ENCODE measurements around the gene DPY19L1.
A peak's percentile ranks its signal among the peaks of the same experiment; 100 is the strongest.
"Not testable (repeated sequence)": the region's sequence is repeated elsewhere in the genome, so short reads cannot be mapped to it uniquely, and the experiment has no call there.

DPY19L1 gene

GRCh38 chr7:34906266-34906850 lies 130.9 kb downstream of the DPY19L1 start:
- not testable (repeated sequence) for H3K79me2 ChIP-seq (ENCODE audit: control insufficient read depth, insufficient read depth, low read length); H3K27ac ChIP-seq (ENCODE audit: low read depth, low read length); H3K36me3 ChIP-seq (ENCODE audit: control insufficient read depth, insufficient read depth, low read length); H3K18ac ChIP-seq (ENCODE audit: low read length); H3K4ac ChIP-seq (ENCODE audit: low read depth, low read length); H3K9ac ChIP-seq (ENCODE audit: low read length); H3K79me1 ChIP-seq (ENCODE audit: low read length); H2BK15ac ChIP-seq (replicated peaks; ENCODE audit: low read depth); H2BK120ac ChIP-seq (ENCODE audit: low read depth, low read length); H2BK5ac ChIP-seq (ENCODE audit: low read length); H3K4me1 ChIP-seq (ENCODE audit: control insufficient read depth, low read depth, low read length); H2AK5ac ChIP-seq (ENCODE audit: low read length); H3K27me3 ChIP-seq (ENCODE audit: insufficient read depth, low read length, poor library complexity); H3K4me2 ChIP-seq (ENCODE audit: low read length); H3K4me3 ChIP-seq (ENCODE audit: low read length); H4K8ac ChIP-seq (ENCODE audit: low read depth, low read length); H4K5ac ChIP-seq (ENCODE audit: low read length); H3K23ac ChIP-seq (ENCODE audit: low read length)
- no CpG with 5 or more reads among the region's 30 CpGs for WGBS (ENCODE audit: extremely low coverage, insufficient coverage, low lambda C conversion rate)
- DNase-seq: peak; percentile 34
- H3K56ac ChIP-seq (ENCODE audit: low read length): peak overlapping the region; percentile 15

GRCh38 chr7:34904987-34905386 lies 132.3 kb downstream of the DPY19L1 start:
- Histone ChIP-seq H2AK5ac (ENCODE audit: low read length) (no peak overlapping the region), H3K27ac (ENCODE audit: low read depth, low read length) (no peak overlapping the region), H3K4me1 (ENCODE audit: control insufficient read depth, low read depth, low read length) (no peaks in the 10 kb centered on the region), H3K23ac (ENCODE audit: low read length) (no peak overlapping the region), H2BK120ac (ENCODE audit: low read depth, low read length) (no peak overlapping the region), H2BK5ac (ENCODE audit: low read length) (no peak overlapping the region), H3K4ac (ENCODE audit: low read depth, low read length) (no peak overlapping the region), H3K27me3 (ENCODE audit: insufficient read depth, low read length, poor library complexity) (no peaks in the 10 kb centered on the region), H3K4me3 (ENCODE audit: low read length) (no peak overlapping the region), H3K18ac (ENCODE audit: low read length) (no peak overlapping the region), H3K56ac (ENCODE audit: low read length) (no peak overlapping the region), H2BK15ac (replicated peaks; ENCODE audit: low read depth) (no peak overlapping the region), H3K9ac (ENCODE audit: low read length) (no peak overlapping the region), H4K5ac (ENCODE audit: low read length) (no peak overlapping the region), H3K79me1 (ENCODE audit: low read length) (no peaks in the 10 kb centered on the region), H3K4me2 (ENCODE audit: low read length) (no peak overlapping the region), H4K8ac (ENCODE audit: low read depth, low read length) (no peak overlapping the region), H3K79me2 (ENCODE audit: control insufficient read depth, insufficient read depth, low read length) (no peaks in the 10 kb centered on the region), H3K36me3 (ENCODE audit: control insufficient read depth, insufficient read depth, low read length) (no peaks in the 10 kb centered on the region)
- no peak for DNase-seq
- WGBS (ENCODE audit: extremely low coverage, insufficient coverage, low lambda C conversion rate): no CpG with 5 or more reads among the region's 4 CpGs

GRCh38 chr7:34903921-34904320 lies 133.4 kb downstream of the DPY19L1 start:
- not testable (repeated sequence) for H4K8ac ChIP-seq (ENCODE audit: low read depth, low read length); H2BK15ac ChIP-seq (replicated peaks; ENCODE audit: low read depth); H2BK120ac ChIP-seq (ENCODE audit: low read depth, low read length); DNase-seq; H3K79me1 ChIP-seq (ENCODE audit: low read length); H3K4me2 ChIP-seq (ENCODE audit: low read length); H3K27me3 ChIP-seq (ENCODE audit: insufficient read depth, low read length, poor library complexity); H2BK5ac ChIP-seq (ENCODE audit: low read length); H3K36me3 ChIP-seq (ENCODE audit: control insufficient read depth, insufficient read depth, low read length); H3K23ac ChIP-seq (ENCODE audit: low read length); H3K4me1 ChIP-seq (ENCODE audit: control insufficient read depth, low read depth, low read length); H3K4ac ChIP-seq (ENCODE audit: low read depth, low read length); H3K27ac ChIP-seq (ENCODE audit: low read depth, low read length); H3K79me2 ChIP-seq (ENCODE audit: control insufficient read depth, insufficient read depth, low read length); H3K18ac ChIP-seq (ENCODE audit: low read length); H3K56ac ChIP-seq (ENCODE audit: low read length); H2AK5ac ChIP-seq (ENCODE audit: low read length); H3K4me3 ChIP-seq (ENCODE audit: low read length); H4K5ac ChIP-seq (ENCODE audit: low read length); H3K9ac ChIP-seq (ENCODE audit: low read length)
- no CpG with 5 or more reads among the region's 2 CpGs for WGBS (ENCODE audit: extremely low coverage, insufficient coverage, low lambda C conversion rate)

- no peak overlapping the region for H3K4ac ChIP-seq (ENCODE audit: low read depth, low read length)
- DNase-seq: no peak
- no peak overlapping the region for H2AK5ac ChIP-seq (ENCODE audit: low read length)
- no CpG with 5 or more reads among the region's 6 CpGs for WGBS (ENCODE audit: extremely low coverage, insufficient coverage, low lambda C conversion rate)
- no peak overlapping the region for H3K56ac ChIP-seq (ENCODE audit: low read length)
- no peak overlapping the region for H2BK5ac ChIP-seq (ENCODE audit: low read length)
- no peak overlapping the region for H3K18ac ChIP-seq (ENCODE audit: low read length)
- H4K5ac ChIP-seq (ENCODE audit: low read length): no peak overlapping the region
- no peak overlapping the region for H2BK120ac ChIP-seq (ENCODE audit: low read depth, low read length)
- H3K27me3 ChIP-seq (ENCODE audit: insufficient read depth, low read length, poor library complexity): no peaks in the 10 kb centered on the region
- H3K79me1 ChIP-seq (ENCODE audit: low read length): no peaks in the 10 kb centered on the region
- no peak overlapping the region for H3K4me3 ChIP-seq (ENCODE audit: low read length)
- H3K23ac ChIP-seq (ENCODE audit: low read length): no peak overlapping the region
- no peaks in the 10 kb centered on the region for H3K36me3 ChIP-seq (ENCODE audit: control insufficient read depth, insufficient read depth, low read length)
- no peak overlapping the region for H3K9ac ChIP-seq (ENCODE audit: low read length)
- H2BK15ac ChIP-seq (replicated peaks; ENCODE audit: low read depth): no peak overlapping the region
- H3K27ac ChIP-seq (ENCODE audit: low read depth, low read length): no peak overlapping the region
- H4K8ac ChIP-seq (ENCODE audit: low read depth, low read length): no peak overlapping the region
- H3K79me2 ChIP-seq (ENCODE audit: control insufficient read depth, insufficient read depth, low read length): no peaks in the 10 kb centered on the region
- no peak overlapping the region for H3K4me2 ChIP-seq (ENCODE audit: low read length)
- no peaks in the 10 kb centered on the region for H3K4me1 ChIP-seq (ENCODE audit: control insufficient read depth, low read depth, low read length)
Observed at GRCh38 chr7:34902182-34902581, 135.1 kb downstream of the DPY19L1 start.

- Histone ChIP-seq H3K36me3 (ENCODE audit: control insufficient read depth, insufficient read depth, low read length) (no peaks in the 10 kb centered on the region), H2BK120ac (ENCODE audit: low read depth, low read length) (no peak overlapping the region), H3K4ac (ENCODE audit: low read depth, low read length) (no peak overlapping the region), H3K27me3 (ENCODE audit: insufficient read depth, low read length, poor library complexity) (no peaks in the 10 kb centered on the region), H3K27ac (ENCODE audit: low read depth, low read length) (no peak overlapping the region), H4K8ac (ENCODE audit: low read depth, low read length) (no peak overlapping the region), H2BK5ac (ENCODE audit: low read length) (no peak overlapping the region), H3K4me2 (ENCODE audit: low read length) (no peak overlapping the region), H3K4me1 (ENCODE audit: control insufficient read depth, low read depth, low read length) (no peaks in the 10 kb centered on the region), H3K56ac (ENCODE audit: low read length) (peak overlapping the region; percentile 26), H3K18ac (ENCODE audit: low read length) (no peak overlapping the region), H4K5ac (ENCODE audit: low read length) (no peak overlapping the region), H3K4me3 (ENCODE audit: low read length) (no peak overlapping the region), H3K9ac (ENCODE audit: low read length) (no peak overlapping the region), H3K79me2 (ENCODE audit: control insufficient read depth, insufficient read depth, low read length) (no peaks in the 10 kb centered on the region), H2AK5ac (ENCODE audit: low read length) (no peak overlapping the region), H3K79me1 (ENCODE audit: low read length) (no peaks in the 10 kb centered on the region), H3K23ac (ENCODE audit: low read length) (no peak overlapping the region), H2BK15ac (replicated peaks; ENCODE audit: low read depth) (no peak overlapping the region)
- DNase-seq: peak; percentile 84
- WGBS (ENCODE audit: extremely low coverage, insufficient coverage, low lambda C conversion rate): no CpG with 5 or more reads among the region's 4 CpGs
Observed at GRCh38 chr7:34900891-34901513, 136.3 kb downstream of the DPY19L1 start.

GRCh38 chr7:34895202-34895601 lies 142.1 kb downstream of the DPY19L1 start:
- Histone ChIP-seq H3K18ac (ENCODE audit: low read length) (no peak overlapping the region), H2BK5ac (ENCODE audit: low read length) (no peak overlapping the region), H3K56ac (ENCODE audit: low read length) (no peak overlapping the region), H3K27me3 (ENCODE audit: insufficient read depth, low read length, poor library complexity) (no peaks in the 10 kb centered on the region), H3K4me1 (ENCODE audit: control insufficient read depth, low read depth, low read length) (no peaks in the 10 kb centered on the region), H3K4ac (ENCODE audit: low read depth, low read length) (no peak overlapping the region), H4K5ac (ENCODE audit: low read length) (no peak overlapping the region), H3K27ac (ENCODE audit: low read depth, low read length) (no peak overlapping the region), H3K9ac (ENCODE audit: low read length) (no peak overlapping the region), H3K79me1 (ENCODE audit: low read length) (no peaks in the 10 kb centered on the region), H3K23ac (ENCODE audit: low read length) (no peak overlapping the region), H2AK5ac (ENCODE audit: low read length) (no peak overlapping the region), H3K79me2 (ENCODE audit: control insufficient read depth, insufficient read depth, low read length) (no peaks in the 10 kb centered on the region), H2BK120ac (ENCODE audit: low read depth, low read length) (no peak overlapping the region), H4K8ac (ENCODE audit: low read depth, low read length) (no peak overlapping the region), H3K36me3 (ENCODE audit: control insufficient read depth, insufficient read depth, low read length) (no peaks in the 10 kb centered on the region), H2BK15ac (replicated peaks; ENCODE audit: low read depth) (no peak overlapping the region), H3K4me3 (ENCODE audit: low read length) (no peak overlapping the region), H3K4me2 (ENCODE audit: low read length) (no peak overlapping the region)
- no peak for DNase-seq

All from mesendoderm (in vitro differentiated cells).